ENCODE data around the gene CC2D1A. TPM values are rescaled to one million over a fixed set of nuclear protein-coding genes. Genes with fewer than 3 reads are reported as not detected.

Gene CC2D1A
- total and polyA plus RNA-seq, 2 donors (not counting 1 experiment from before 2014, with no cell fraction given): 34.3 to 47.2 TPM

DNA sequence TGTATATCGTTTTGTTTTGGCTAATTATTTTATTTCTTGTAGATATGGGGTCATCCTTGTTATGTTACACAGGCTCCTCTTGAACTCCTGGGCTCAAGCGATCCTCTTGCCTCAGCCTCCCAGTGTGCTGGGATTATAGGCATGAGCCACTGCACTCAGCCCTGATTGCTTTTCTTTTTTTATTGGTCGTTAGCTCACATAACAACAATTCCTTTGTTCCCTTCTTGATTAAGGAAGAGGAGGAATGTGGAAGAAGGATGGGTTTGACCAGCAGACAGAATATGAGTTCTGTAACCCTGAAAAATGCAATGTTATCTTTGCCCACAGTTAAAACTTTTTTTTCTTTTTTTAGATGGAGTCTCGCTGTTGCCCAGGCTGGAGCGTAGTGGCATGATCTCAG, 11.4 kb upstream of the CC2D1A start:
- Histone ChIP-seq H3K9ac (ENCODE audit: low read length) (no peak overlapping the region), H4K20me1 (ENCODE audit: control insufficient read depth, insufficient read depth, low read length, poor library complexity, severe bottlenecking) (no peaks in the 10 kb centered on the region), H3K79me2 (ENCODE audit: control insufficient read depth, insufficient read depth, low read length) (no peaks in the 10 kb centered on the region), H3K27ac (ENCODE audit: low read length in 2 of 2) (no peak overlapping the region), H3K4me1 (ENCODE audit: control insufficient read depth in 2 of 2, insufficient read depth in 2 of 2, low read length in 2 of 2) (no peaks in the 10 kb centered on the region), H3K36me3 (replicated peaks in 1 of 2; ENCODE audit: control extremely low read depth in 1 of 2, control insufficient read depth in 1 of 2, extremely low read depth in 1 of 2, insufficient read depth in 2 of 2, low read length in 1 of 2) (no peaks in the 10 kb centered on the region), H3K27me3 (replicated peaks in 1 of 4; ENCODE audit: control extremely low read depth in 1 of 4, control insufficient read depth in 3 of 4, insufficient read depth in 4 of 4, low read length in 3 of 4) (no peaks in the 10 kb centered on the region), H3K9me3 (ENCODE audit: control extremely low read depth in 1 of 3, control insufficient read depth in 2 of 3, insufficient read depth in 1 of 3, low read length in 2 of 3) (no peaks in the 10 kb centered on the region), H3K4me3 (ENCODE audit: control extremely low read depth in 1 of 5, extremely low read depth in 1 of 5, insufficient read depth in 1 of 5, low read depth in 2 of 5, low read length in 4 of 5) (no peak overlapping the region), H2AFZ (ENCODE audit: insufficient read depth, low read depth, low read length, poor library complexity, severe bottlenecking) (no peak overlapping the region), H3K4me2 (replicated peaks; ENCODE audit: low read depth, low read length, poor library complexity, severe bottlenecking) (no peak overlapping the region)
- ATAC-seq (ENCODE audit: low read depth): no peak
- CTCF ChIA-PET: no interaction called here
- no peaks in the 10 kb centered on the region for H3K9me3 Mint-ChIP-seq (ENCODE audit: insufficient read depth)
- no peaks in the 10 kb centered on the region for H3K4me1 Mint-ChIP-seq
- H3K27ac Mint-ChIP-seq: no peak overlapping the region
- intact Hi-C loops (cut with micrococcal nuclease): no loop called here
- 100% methylated on average over 2 of the region's 5 CpGs for WGBS (ENCODE audit: insufficient coverage)
- DNase-seq: no peak
- POLR2A ChIA-PET: no interaction called here
- H3K27me3 Mint-ChIP-seq: no peaks in the 10 kb centered on the region
- TF ChIP-seq EZH2 (IDR thresholded peaks at IDR 0.05; ENCODE audit: borderline replicate concordance, insufficient read depth, low read depth, low read length, poor library complexity, severe bottlenecking): no peak
- TF ChIP-seq CTCF (IDR thresholded peaks at IDR 0.05): no peak
- no peak overlapping the region for H3K4me3 Mint-ChIP-seq

DNA sequence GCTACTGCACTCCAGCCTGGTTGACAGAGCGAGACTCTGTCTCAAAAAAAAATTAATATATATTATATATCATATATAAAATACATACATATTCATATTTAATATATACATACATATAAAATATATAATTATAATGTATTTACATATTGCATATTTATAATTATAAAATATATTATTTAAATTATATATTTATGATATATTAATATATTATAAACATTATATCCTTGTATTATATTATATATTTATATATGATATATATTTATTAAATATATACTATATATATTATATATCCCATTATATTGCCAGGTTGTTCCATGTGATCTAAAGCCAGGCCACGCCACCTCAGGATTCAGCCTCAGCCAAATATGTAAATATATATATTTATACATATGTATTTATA, 9.8 kb upstream of the CC2D1A start:
- Histone ChIP-seq H4K20me1 (ENCODE audit: control insufficient read depth, insufficient read depth, low read length, poor library complexity, severe bottlenecking) (no peaks in the 10 kb centered on the region), H3K9me3 (ENCODE audit: control extremely low read depth in 1 of 3, control insufficient read depth in 2 of 3, insufficient read depth in 1 of 3, low read length in 2 of 3) (no peaks in the 10 kb centered on the region), H3K79me2 (ENCODE audit: control insufficient read depth, insufficient read depth, low read length) (no peaks in the 10 kb centered on the region), H3K27ac (ENCODE audit: low read length in 2 of 2) (no peak overlapping the region), H3K27me3 (replicated peaks in 1 of 4; ENCODE audit: control extremely low read depth in 1 of 4, control insufficient read depth in 3 of 4, insufficient read depth in 4 of 4, low read length in 3 of 4) (no peaks in the 10 kb centered on the region), H3K4me3 (ENCODE audit: control extremely low read depth in 1 of 5, extremely low read depth in 1 of 5, insufficient read depth in 1 of 5, low read depth in 2 of 5, low read length in 4 of 5) (no peak overlapping the region), H3K36me3 (replicated peaks in 1 of 2; ENCODE audit: control extremely low read depth in 1 of 2, control insufficient read depth in 1 of 2, extremely low read depth in 1 of 2, insufficient read depth in 2 of 2, low read length in 1 of 2) (no peaks in the 10 kb centered on the region), H3K9ac (ENCODE audit: low read length) (no peak overlapping the region), H3K4me1 (ENCODE audit: control insufficient read depth in 2 of 2, insufficient read depth in 2 of 2, low read length in 2 of 2) (no peaks in the 10 kb centered on the region), H3K4me2 (replicated peaks; ENCODE audit: low read depth, low read length, poor library complexity, severe bottlenecking) (no peak overlapping the region), H2AFZ (ENCODE audit: insufficient read depth, low read depth, low read length, poor library complexity, severe bottlenecking) (no peak overlapping the region)
- H3K27me3 Mint-ChIP-seq: no peaks in the 10 kb centered on the region
- ChIA-PET POLR2A (no interaction called here), CTCF (no interaction called here)
- no CpG with 5 or more reads among the region's 2 CpGs for WGBS (ENCODE audit: insufficient coverage)
- TF ChIP-seq CTCF (IDR thresholded peaks at IDR 0.05) (no peak), EZH2 (IDR thresholded peaks at IDR 0.05; ENCODE audit: borderline replicate concordance, insufficient read depth, low read depth, low read length, poor library complexity, severe bottlenecking) (no peak)
- intact Hi-C loops (cut with micrococcal nuclease): no loop called here
- no peaks in the 10 kb centered on the region for H3K9me3 Mint-ChIP-seq (ENCODE audit: insufficient read depth)
- ATAC-seq (ENCODE audit: low read depth): no peak
- H3K4me3 Mint-ChIP-seq: no peak overlapping the region
- no peak for DNase-seq
- H3K27ac Mint-ChIP-seq: no peak overlapping the region
- no peaks in the 10 kb centered on the region for H3K4me1 Mint-ChIP-seq

All from B cell (primary cell).